ENCODE results near the gene ARHGAP26.

DNA sequence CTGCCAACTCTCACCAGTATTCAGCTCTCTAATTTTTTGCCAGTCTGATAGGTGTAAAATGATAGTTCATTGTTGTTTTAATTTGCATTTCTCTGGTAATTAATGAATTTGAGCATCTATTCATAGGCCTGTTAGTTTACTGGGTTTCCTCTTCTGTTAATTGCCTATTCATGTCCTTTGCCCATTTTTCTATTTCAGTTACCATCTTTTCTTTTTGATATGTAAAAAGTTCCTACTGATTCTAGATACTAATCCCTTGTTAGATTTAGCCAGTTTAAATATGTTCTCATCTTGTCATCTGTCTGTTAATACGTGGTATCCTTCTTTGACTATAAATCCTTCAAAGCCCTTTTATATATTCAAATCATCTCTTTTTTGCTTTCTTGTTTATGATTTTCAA, 247.8 kb downstream of the ARHGAP26 start:
- TF ChIP-seq POLR2A (IDR thresholded peaks at IDR 0.05) (no peak), POLR2AphosphoS5 (IDR thresholded peaks at IDR 0.05) (no peak)
- TF ChIP-seq, protein P1, sequence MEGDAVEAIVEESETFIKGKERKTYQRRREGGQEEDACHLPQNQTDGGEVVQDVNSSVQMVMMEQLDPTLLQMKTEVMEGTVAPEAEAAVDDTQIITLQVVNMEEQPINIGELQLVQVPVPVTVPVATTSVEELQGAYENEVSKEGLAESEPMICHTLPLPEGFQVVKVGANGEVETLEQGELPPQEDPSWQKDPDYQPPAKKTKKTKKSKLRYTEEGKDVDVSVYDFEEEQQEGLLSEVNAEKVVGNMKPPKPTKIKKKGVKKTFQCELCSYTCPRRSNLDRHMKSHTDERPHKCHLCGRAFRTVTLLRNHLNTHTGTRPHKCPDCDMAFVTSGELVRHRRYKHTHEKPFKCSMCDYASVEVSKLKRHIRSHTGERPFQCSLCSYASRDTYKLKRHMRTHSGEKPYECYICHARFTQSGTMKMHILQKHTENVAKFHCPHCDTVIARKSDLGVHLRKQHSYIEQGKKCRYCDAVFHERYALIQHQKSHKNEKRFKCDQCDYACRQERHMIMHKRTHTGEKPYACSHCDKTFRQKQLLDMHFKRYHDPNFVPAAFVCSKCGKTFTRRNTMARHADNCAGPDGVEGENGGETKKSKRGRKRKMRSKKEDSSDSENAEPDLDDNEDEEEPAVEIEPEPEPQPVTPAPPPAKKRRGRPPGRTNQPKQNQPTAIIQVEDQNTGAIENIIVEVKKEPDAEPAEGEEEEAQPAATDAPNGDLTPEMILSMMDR (IDR thresholded peaks at IDR 0.05): no peak

Data from sigmoid colon (tissue), 4 donors.